Endothelial cell of umbilical vein (primary cell): Measurements from ENCODE around the gene GLMN. TPM values are rescaled to one million over a fixed set of nuclear protein-coding genes. Genes with fewer than 3 reads are reported as not detected.

Source experiments
- BruUV-seq: library from RNA; stranded (reverse); fragments of 400-500 nt; replicated peaks from 2 replicates; lab custom pipeline; 2021; lab: Mats Ljungman, UMichigan
- CTCF ChIA-PET: fragments of 300-600, 350-600 bp; sonication (Branson Sonifier 250); formaldehyde crosslinking; loops from one replicate; lab custom pipeline; 2021; ENCODE audit warnings: antibody characterized with exemption, inconsistent platforms; lab: Charles Lee
- POLR2A ChIA-PET: fragments of 300-600, 350-600 bp; sonication (Branson Sonifier 250); formaldehyde crosslinking; loops from one replicate; lab custom pipeline; 2021; ENCODE audit warnings: antibody characterized with exemption, inconsistent platforms; lab: Charles Lee
- DNase-seq: peaks from one replicate; pipeline ENCODE4 v3.0.0-alpha.2; 2011; ENCODE audit warnings: low read depth, low spot score
- FAIRE-seq: peaks from 2 replicates; lab custom pipeline; 2011; peaks lifted over from hg19 to GRCh38; lab: Jason Lieb, UNC
- H2AFZ ChIP-seq: 2 replicates; pipeline ENCODE4 v1.6.0; 2012; ENCODE audit warnings: low read depth, low read length, control low read depth, inconsistent platforms
- H3K27ac ChIP-seq: 2 replicates; pipeline ENCODE4 v1.5.1; 2011; ENCODE audit warnings: low read depth, mild to moderate bottlenecking, control low read depth, low read length, moderate library complexity; ENCODE audit not compliant: insufficient read depth
- H3K27me3 ChIP-seq, 2 experiments: 2 replicates each; pipeline versions ENCODE4 v1.6.0 to v1.6.1; 2011; ENCODE audit warnings: low read length in 2 of 2, mixed read lengths in 1 of 2; ENCODE audit not compliant: control insufficient read depth in 2 of 2, insufficient read depth in 2 of 2
- H3K36me3 ChIP-seq, 2 experiments: 2 replicates in 1 of 2; 3 replicates in 1 of 2; pipeline ENCODE4 v1.5.1; 2011; ENCODE audit warnings: low read length in 2 of 2, mild to moderate bottlenecking in 1 of 2, moderate library complexity in 1 of 2; ENCODE audit not compliant: control insufficient read depth in 2 of 2, insufficient read depth in 2 of 2; ENCODE audit errors: extremely low read depth in 1 of 2
- H3K4me1 ChIP-seq: 3 replicates; pipeline ENCODE4 v1.5.1; 2011; ENCODE audit warnings: mild to moderate bottlenecking, low read length; ENCODE audit not compliant: control insufficient read depth, insufficient read depth; ENCODE audit errors: extremely low read depth
- H3K4me2 ChIP-seq: 2 replicates; pipeline ENCODE4 v1.6.1; 2011; ENCODE audit warnings: low read length, control low read depth, mixed read lengths; ENCODE audit not compliant: insufficient read depth
- H3K4me3 ChIP-seq, 3 experiments: fragments of 200-600 bp in 1 of 3; sonication (generic), shearing (Covaris generic) in 1 of 3; replicated peaks in 1 of 3; 2 replicates each; pipeline ENCODE4 v1.5.1; 2011 to 2016; ENCODE audit warnings: control low read depth in 3 of 3, low read length in 3 of 3, mild to moderate bottlenecking in 2 of 3, inconsistent platforms in 1 of 3, low read depth in 1 of 3, moderate library complexity in 1 of 3; ENCODE audit not compliant: insufficient read depth in 1 of 3
- H3K79me2 ChIP-seq: 2 replicates; pipeline ENCODE4 v1.6.0; 2012; ENCODE audit warnings: low read length, inconsistent platforms; ENCODE audit not compliant: control insufficient read depth, insufficient read depth
- H3K9ac ChIP-seq: replicated peaks from 2 replicates; pipeline ENCODE3; 2011; ENCODE audit warnings: low read length, control low read depth; ENCODE audit not compliant: insufficient read depth; ENCODE audit errors: extremely low read depth
- H3K9me1 ChIP-seq: replicated peaks from 3 replicates; pipeline ENCODE4 v1.6.0; 2011; ENCODE audit warnings: mild to moderate bottlenecking, low read length; ENCODE audit not compliant: control insufficient read depth, insufficient read depth; ENCODE audit errors: extremely low read depth
- H3K9me3 ChIP-seq: replicated peaks from 2 replicates; pipeline ENCODE4 v1.5.1; 2012; ENCODE audit warnings: low read length, inconsistent platforms; ENCODE audit not compliant: control insufficient read depth, insufficient read depth
- H4K20me1 ChIP-seq: replicated peaks from 2 replicates; pipeline ENCODE3; 2011; ENCODE audit warnings: mild to moderate bottlenecking, low read length; ENCODE audit not compliant: control insufficient read depth, insufficient read depth; ENCODE audit errors: extremely low read depth
- EZH2 ChIP-seq: IDR thresholded peaks from 2 replicates; pipeline ENCODE4 v1.6.1; 2012; ENCODE audit warnings: borderline replicate concordance, low read depth, mild to moderate bottlenecking, moderate library complexity, low read length, inconsistent platforms; ENCODE audit not compliant: severe bottlenecking
- FOS ChIP-seq: IDR thresholded peaks from 2 replicates; pipeline ENCODE4 v1.6.1; 2011; ENCODE audit warnings: mild to moderate bottlenecking, low read length, moderate library complexity, borderline replicate concordance; ENCODE audit not compliant: insufficient read depth
- GATA2 ChIP-seq: IDR thresholded peaks from 2 replicates; pipeline ENCODE4 v1.7.0; 2011; ENCODE audit warnings: low read depth, mild to moderate bottlenecking, moderate library complexity, mixed read lengths, low read length; ENCODE audit not compliant: insufficient read length, insufficient read depth
- JUN ChIP-seq: IDR thresholded peaks from 2 replicates; pipeline ENCODE4 v1.6.1; 2011; ENCODE audit warnings: borderline replicate concordance, low read depth; ENCODE audit not compliant: insufficient read length, insufficient read depth
- MYC ChIP-seq: IDR thresholded peaks from one replicate; pipeline ENCODE4 v1.6.1; 2011; ENCODE audit warnings: mild to moderate bottlenecking, low read depth, low read length
- POLR2A ChIP-seq: IDR thresholded peaks from 2 replicates; pipeline ENCODE4 v1.6.1; 2012; ENCODE audit warnings: low read depth, mild to moderate bottlenecking, control low read depth, low read length
- POLR2AphosphoS5 ChIP-seq: IDR thresholded peaks from 2 replicates; pipeline ENCODE4 v1.6.1; 2012; ENCODE audit warnings: low read depth, mild to moderate bottlenecking, control low read depth, low read length, moderate library complexity; ENCODE audit not compliant: insufficient read depth
- dilution Hi-C: fragments of 300-500 bp; cut with MboI; formaldehyde crosslinking; loops from one replicate; pipeline ENCODE4 v1.15.0; 2019; ENCODE audit warnings: low sequenced_read_pairs; ENCODE audit not compliant: extremely low pct_ligation_motif_present
- intact Hi-C: fragments of 100-400 bp; cut with micrococcal nuclease; formaldehyde crosslinking; loops from one replicate; pipeline ENCODE4 v1.10.0; 2022
- polyA plus RNA-seq, 4 experiments: library from polyadenylated mRNA; depleted of rRNA in 3 of 4; stranded (reverse) in 3 of 4; unstranded in 1 of 4; fragments of >200 nt; gene quantifications; 2 replicates each; pipeline versions ENCODE4 v1.2.1 to v1.2.3, GENCODE V29; 2011 to 2012; ENCODE audit warnings: missing spikeins in 1 of 4
- total RNA-seq: library from RNA; stranded (reverse); gene quantifications from 2 replicates; pipeline ENCODE4 v1.2.3, GENCODE V29; 2021
- TF ChIP-seq, protein P1 (sequence below): IDR thresholded peaks from 2 replicates; pipeline ENCODE4 v1.6.1; 2011; ENCODE audit not compliant: insufficient read depth, insufficient read length
- TF ChIP-seq, protein P2 (sequence below), 2 donors: IDR thresholded peaks; 1 replicate in 1 of 2; 2 replicates in 1 of 2; pipeline ENCODE4 v1.5.1; 2011; ENCODE audit warnings: low read length in 2 of 2, mild to moderate bottlenecking in 2 of 2, moderate library complexity in 2 of 2, control low read depth in 1 of 2, inconsistent platforms in 1 of 2, low read depth in 1 of 2; ENCODE audit not compliant: insufficient read depth in 1 of 2; ENCODE audit errors: extremely low read depth in 1 of 2

Gene GLMN
- total and polyA plus RNA-seq, 2 donors (not counting 3 experiments of a cell fraction or from before 2014, with no cell fraction given) = 2.4 to 13.2 TPM

DNA sequence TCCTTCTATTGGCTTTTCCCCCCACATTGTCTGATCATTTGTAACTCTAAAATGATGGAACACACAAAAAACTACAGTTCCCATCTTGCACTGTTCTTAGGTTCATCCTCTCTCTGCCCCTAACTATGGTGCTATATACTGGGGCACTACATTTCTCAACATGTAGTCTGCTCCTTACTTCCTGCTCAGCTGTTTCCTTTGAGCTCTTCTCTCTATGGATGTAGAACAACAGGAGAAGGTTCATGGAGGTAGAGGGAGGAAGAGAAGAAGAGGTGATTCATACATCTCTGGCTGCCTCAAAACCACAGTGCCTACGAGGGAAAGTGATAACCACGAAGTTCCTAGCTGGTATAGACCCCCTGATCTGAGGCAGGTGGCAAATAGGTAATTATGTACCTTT lies 88.1 kb downstream of the GLMN start:
- BruUV-seq = no TSS peak
- H3K27me3 ChIP-seq = peaks cover 0 to 2% of the 10 kb centered on the region in 2 experiments
- intact Hi-C loops (no loop called here), dilution Hi-C loops (no loop called here)
- H3K4me3 ChIP-seq = no peak overlapping the region
- no peaks in the 10 kb centered on the region for H3K4me1 ChIP-seq
- no peak for TF ChIP-seq EZH2
- TF ChIP-seq, protein P1, sequence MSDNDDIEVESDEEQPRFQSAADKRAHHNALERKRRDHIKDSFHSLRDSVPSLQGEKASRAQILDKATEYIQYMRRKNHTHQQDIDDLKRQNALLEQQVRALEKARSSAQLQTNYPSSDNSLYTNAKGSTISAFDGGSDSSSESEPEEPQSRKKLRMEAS = no peak
- no peak for TF ChIP-seq FOS
- TF ChIP-seq POLR2A = no peak
- H3K36me3 ChIP-seq = no peaks in the 10 kb centered on the region
- POLR2A ChIA-PET = no interaction called here
- no peaks in the 10 kb centered on the region for H3K79me2 ChIP-seq
- no peaks in the 10 kb centered on the region for H3K9me1 ChIP-seq
- H4K20me1 ChIP-seq = no peaks in the 10 kb centered on the region
- H3K9ac ChIP-seq = no peak overlapping the region
- no peak for FAIRE-seq
- no peak overlapping the region for H3K4me2 ChIP-seq
- CTCF ChIA-PET = interaction anchor here (1.1 to 1.9 kb wide), 3 partner anchors 11 to 213 kb away, joined by 3 to 6 read pairs (median 5); no protein-coding TSS in a partner anchor
- no peak overlapping the region for H2AFZ ChIP-seq
- DNase-seq = no peak
- H3K27ac ChIP-seq = no peak overlapping the region
- H3K9me3 ChIP-seq = no peaks in the 10 kb centered on the region

DNA sequence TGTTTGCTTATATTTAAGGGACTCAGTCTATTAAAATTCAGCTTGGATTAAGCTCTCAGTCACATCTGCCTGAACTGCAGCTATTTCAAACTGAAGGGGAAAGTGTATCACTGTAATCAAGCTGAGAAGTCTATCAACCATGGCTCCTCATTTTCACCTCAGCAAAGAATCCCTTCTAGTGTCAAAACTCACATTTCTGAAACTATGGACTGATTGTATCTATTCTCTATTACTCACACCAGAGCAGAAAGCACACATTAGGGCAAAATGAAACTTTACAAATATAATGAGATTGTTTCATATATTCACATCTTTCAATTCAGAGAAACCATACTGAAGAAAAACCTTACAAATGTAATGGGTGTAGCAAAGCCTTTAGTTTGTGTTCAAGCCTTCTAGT lies 95.7 kb downstream of the GLMN start:
- FAIRE-seq = no peak
- intact Hi-C loops = no loop called here
- TF ChIP-seq, protein P1 = no peak
- TF ChIP-seq MYC = no peak
- TF ChIP-seq JUN = no peak
- TF ChIP-seq POLR2AphosphoS5 = no peak
- TF ChIP-seq GATA2 = no peak
- TF ChIP-seq, protein P2, sequence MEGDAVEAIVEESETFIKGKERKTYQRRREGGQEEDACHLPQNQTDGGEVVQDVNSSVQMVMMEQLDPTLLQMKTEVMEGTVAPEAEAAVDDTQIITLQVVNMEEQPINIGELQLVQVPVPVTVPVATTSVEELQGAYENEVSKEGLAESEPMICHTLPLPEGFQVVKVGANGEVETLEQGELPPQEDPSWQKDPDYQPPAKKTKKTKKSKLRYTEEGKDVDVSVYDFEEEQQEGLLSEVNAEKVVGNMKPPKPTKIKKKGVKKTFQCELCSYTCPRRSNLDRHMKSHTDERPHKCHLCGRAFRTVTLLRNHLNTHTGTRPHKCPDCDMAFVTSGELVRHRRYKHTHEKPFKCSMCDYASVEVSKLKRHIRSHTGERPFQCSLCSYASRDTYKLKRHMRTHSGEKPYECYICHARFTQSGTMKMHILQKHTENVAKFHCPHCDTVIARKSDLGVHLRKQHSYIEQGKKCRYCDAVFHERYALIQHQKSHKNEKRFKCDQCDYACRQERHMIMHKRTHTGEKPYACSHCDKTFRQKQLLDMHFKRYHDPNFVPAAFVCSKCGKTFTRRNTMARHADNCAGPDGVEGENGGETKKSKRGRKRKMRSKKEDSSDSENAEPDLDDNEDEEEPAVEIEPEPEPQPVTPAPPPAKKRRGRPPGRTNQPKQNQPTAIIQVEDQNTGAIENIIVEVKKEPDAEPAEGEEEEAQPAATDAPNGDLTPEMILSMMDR (IDR thresholded peaks at IDR 0.05; ENCODE audit: extremely low read depth in 1 of 2, insufficient read depth in 1 of 2, low read depth in 1 of 2, low read length in 2 of 2) = no peak
- no peak for TF ChIP-seq POLR2A
- TF ChIP-seq EZH2 = no peak
- TF ChIP-seq FOS = no peak
- Histone ChIP-seq H3K9me1 (no peaks in the 10 kb centered on the region), H3K4me1 (no peaks in the 10 kb centered on the region), H3K79me2 (no peaks in the 10 kb centered on the region), H3K27ac (no peak overlapping the region), H3K27me3 (peaks cover 2% of the 10 kb centered on the region in 2 experiments), H3K36me3 (no peaks in the 10 kb centered on the region), H3K9ac (no peak overlapping the region), H4K20me1 (no peaks in the 10 kb centered on the region), H3K4me3 (no peak overlapping the region), H2AFZ (no peak overlapping the region), H3K9me3 (no peaks in the 10 kb centered on the region), H3K4me2 (no peak overlapping the region)
- ChIA-PET POLR2A (no interaction called here), CTCF (no interaction called here)
- DNase-seq = no peak
- no TSS peak for BruUV-seq
- dilution Hi-C loops = no loop called here
